Measurements from ENCODE around the gene TECPR1.

Gene TECPR1

DNA sequence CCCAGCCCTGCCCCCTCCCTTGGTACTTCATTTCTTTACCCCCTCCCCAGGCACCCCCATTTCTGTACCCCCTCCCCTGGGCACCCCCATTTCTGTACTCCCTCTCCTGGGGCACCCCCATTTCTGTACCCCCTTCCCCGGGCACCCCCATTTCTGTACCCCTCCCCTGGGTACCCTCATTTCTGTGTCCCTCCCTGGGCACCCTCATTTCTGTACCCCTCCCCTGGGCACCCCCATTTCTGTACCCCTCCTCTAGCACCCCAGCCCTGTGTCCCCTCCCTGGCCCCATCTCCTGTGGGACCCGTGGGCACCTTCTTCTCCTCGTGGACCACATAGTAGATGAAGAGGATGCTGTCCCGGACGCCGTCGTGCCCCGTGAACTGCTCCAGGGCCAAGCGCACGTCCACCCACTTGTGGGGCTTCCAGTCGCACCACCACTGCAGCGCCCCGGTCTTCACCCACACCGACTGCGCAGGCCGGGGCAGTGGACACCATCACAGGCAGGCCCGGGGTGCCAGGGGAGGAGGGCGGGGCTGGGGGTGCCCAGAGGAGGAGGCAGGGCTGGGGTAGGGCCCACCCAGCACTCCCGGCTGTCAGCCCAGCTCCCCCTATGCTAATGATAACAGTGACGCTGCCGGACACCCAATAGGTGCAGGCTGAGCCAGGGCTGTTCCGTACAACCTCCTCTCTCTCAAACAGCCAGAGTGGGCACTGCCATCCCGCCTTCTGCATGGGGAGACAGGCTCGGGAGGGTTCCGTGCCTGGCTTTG is 20.4 kb downstream of the TECPR1 start:
- TF ChIP-seq, protein P1, sequence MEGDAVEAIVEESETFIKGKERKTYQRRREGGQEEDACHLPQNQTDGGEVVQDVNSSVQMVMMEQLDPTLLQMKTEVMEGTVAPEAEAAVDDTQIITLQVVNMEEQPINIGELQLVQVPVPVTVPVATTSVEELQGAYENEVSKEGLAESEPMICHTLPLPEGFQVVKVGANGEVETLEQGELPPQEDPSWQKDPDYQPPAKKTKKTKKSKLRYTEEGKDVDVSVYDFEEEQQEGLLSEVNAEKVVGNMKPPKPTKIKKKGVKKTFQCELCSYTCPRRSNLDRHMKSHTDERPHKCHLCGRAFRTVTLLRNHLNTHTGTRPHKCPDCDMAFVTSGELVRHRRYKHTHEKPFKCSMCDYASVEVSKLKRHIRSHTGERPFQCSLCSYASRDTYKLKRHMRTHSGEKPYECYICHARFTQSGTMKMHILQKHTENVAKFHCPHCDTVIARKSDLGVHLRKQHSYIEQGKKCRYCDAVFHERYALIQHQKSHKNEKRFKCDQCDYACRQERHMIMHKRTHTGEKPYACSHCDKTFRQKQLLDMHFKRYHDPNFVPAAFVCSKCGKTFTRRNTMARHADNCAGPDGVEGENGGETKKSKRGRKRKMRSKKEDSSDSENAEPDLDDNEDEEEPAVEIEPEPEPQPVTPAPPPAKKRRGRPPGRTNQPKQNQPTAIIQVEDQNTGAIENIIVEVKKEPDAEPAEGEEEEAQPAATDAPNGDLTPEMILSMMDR (conservative IDR thresholded peaks at IDR 0.05; ENCODE audit: low read depth) = no peak
- ChIA-PET CTCF (no interaction called here), POLR2A (ENCODE audit: low non-redundant PET) (no interaction called here)
- DNase-seq (ENCODE audit: low spot score) = no peak
- no peak overlapping the region for H3K27ac ChIP-seq

DNA sequence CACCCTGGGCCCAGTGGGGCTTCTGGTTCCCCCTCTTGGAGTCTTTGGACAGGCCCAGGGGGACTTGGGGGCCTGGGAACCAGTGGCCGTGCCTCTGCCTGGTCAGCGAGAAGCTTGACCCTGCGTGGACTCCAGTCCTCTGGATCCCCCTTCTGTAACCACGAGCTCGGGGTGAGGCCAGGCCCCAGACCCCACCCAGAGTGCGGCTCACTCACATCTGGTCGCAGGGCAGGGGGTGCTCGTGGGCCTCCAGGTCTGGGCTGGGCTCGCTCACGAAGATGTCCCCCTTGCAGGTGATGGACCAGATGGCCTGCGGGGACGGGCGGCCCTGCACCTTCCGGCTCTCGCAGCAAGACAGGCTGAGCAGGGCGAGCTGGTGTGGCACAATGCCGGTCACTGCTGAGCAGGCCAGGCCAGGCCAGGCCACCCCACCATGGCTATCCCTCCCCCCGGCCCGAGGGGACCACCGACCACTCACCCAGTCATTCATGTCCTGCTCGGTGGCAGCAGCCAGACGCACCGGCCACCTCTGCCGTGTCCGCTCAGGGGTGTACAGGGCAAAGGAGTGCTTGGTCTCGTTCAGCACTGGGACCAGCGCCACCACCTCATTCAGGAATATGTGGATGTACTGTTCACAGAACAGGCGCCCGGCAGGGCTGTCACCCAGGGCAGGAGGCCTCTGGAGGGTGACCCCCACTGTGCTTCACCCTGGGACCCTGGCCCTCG is 21.1 kb downstream of the TECPR1 start:
- ChIA-PET CTCF (no interaction called here), POLR2A (ENCODE audit: low non-redundant PET) (no interaction called here)
- TF ChIP-seq, protein P1 (conservative IDR thresholded peaks at IDR 0.05; ENCODE audit: low read depth) = no peak
- no peak for DNase-seq (ENCODE audit: low spot score)
- H3K27ac ChIP-seq = no peak overlapping the region

DNA sequence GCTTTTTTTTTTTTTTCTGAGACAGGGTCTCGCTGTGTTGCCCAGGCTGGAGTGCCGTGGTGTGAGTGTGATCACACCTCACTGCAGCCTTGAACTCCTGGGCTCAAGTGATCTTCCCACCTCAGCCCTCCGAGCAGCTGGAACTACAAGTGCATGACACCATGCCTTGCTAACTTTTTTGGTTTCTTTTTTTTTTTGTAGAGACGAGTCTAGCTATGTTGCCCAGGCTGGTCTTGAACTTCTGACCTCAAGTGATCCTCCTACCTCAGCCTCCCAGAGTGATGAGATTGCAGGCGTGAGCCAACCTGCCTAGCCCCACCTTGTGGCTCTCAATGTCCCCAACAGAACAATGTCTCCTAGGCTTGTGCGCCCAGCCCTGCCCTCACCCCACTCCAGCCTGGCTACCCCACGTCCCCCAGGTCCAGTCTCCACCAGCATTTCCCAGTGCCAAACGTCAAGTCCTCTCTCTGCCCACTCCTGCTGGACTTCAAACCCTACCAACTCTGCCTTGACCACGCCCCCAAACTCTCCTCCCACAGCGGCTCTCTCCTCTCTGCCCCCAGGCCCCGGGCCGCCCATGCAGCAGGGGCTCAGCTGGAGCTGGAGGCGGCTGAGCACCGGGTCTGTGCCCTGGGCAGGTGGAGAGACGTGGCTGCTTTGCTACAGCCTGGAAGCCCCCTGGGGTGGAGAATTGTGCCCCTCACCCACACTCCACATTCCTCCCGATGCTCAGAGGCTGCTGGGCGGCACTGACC is 21.9 kb downstream of the TECPR1 start:
- ChIA-PET CTCF (no interaction called here), POLR2A (ENCODE audit: low non-redundant PET) (interaction anchor here (0.6 kb wide), 2 partner anchors 688 to 1153 kb away, joined by 6 to 11 read pairs; no protein-coding TSS in a partner anchor)

DNA sequence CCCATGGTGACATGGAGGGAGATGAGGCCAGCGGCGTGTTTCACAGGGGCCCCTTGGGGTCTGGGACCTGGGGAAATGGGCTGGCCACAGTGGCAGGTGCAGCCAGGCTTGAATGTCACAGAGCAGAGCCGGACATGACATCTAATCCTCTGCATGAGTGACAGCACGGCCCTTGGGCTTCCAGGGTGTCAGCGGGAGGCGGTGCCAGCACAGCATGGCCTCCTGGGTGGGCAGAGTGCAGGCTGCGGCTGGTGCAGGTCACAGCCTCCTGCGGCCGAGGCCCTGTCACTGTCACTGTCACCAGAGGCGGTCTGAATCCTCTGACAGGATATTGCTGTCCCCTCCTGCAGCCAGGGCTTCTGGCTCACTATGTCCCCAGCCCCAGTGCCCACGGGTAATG is 22.6 kb downstream of the TECPR1 start:
- TF ChIP-seq, protein P1 (conservative IDR thresholded peaks at IDR 0.05; ENCODE audit: low read depth) = no peak
- DNase-seq (ENCODE audit: low spot score) = no peak
- ChIA-PET CTCF (no interaction called here), POLR2A (ENCODE audit: low non-redundant PET) (interaction anchor here (0.6 kb wide), 1 partner anchor 1153 kb away, joined by 6 read pairs; no protein-coding TSS in a partner anchor)
- no peak overlapping the region for H3K27ac ChIP-seq

More for the DNA sequence above, 21.9 kb downstream of the TECPR1 start:
- DNase-seq (ENCODE audit: low spot score) = no peak
- no peak overlapping the region for H3K27ac ChIP-seq
- TF ChIP-seq, protein P1 (conservative IDR thresholded peaks at IDR 0.05; ENCODE audit: low read depth) = no peak

DNA sequence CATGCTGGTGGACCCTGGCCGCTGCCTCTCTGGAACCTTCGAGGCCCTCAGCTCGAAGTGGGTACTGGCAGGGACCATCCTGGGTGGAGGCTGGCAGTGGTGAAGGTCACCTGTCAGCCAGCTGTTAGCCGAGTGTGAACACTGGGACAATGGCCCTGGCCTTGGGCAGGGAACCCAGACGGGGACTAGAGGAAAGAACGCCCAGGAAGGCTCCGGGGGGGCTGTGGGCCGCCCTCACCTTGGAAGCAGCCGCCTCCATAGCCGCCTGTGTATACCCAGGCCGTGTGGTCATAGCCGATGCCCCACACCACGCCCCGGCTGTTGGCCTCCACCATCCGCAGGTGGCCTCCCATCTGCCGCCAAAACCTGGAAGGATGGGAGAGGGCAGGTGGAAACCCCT is 23.2 kb downstream of the TECPR1 start:
- ChIA-PET POLR2A (ENCODE audit: low non-redundant PET) (no interaction called here), CTCF (no interaction called here)
- no peak for DNase-seq (ENCODE audit: low spot score)
- TF ChIP-seq, protein P1 (conservative IDR thresholded peaks at IDR 0.05; ENCODE audit: low read depth) = no peak
- no peak overlapping the region for H3K27ac ChIP-seq

DNA sequence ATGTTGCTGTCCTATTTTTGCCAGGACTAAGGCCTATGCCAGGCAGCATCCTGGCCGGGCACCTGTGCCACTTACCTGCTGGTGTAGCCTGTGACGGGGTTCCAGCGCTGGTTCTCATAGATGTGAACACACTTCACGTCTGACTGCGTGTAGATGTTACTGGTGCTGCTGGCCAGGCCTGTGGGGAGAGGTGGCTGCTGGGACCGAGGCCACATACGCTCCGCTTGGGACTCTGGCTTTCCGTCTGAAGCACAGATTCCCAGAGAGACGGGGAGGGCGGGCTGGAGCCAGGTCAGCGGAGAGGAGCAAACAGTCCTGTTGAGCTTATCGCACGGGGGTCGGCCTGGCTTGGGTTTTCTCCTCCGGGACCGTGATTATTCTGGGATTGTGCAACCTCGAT is 24.1 kb downstream of the TECPR1 start:
- ChIA-PET CTCF (interaction anchor here (1.0 kb wide), 1 partner anchor 20 kb away, joined by 3 read pairs; no protein-coding TSS in a partner anchor), POLR2A (ENCODE audit: low non-redundant PET) (no interaction called here)
- no peak for DNase-seq (ENCODE audit: low spot score)
- TF ChIP-seq, protein P1 (conservative IDR thresholded peaks at IDR 0.05; ENCODE audit: low read depth) = no peak
- H3K27ac ChIP-seq = no peak overlapping the region
